Neural progenitor cell (in vitro differentiated cells): ENCODE measurements around the gene SFI1. TPM values are rescaled to one million over a fixed set of nuclear protein-coding genes. Genes with fewer than 3 reads are reported as not detected.

Experiments used
- DNase-seq: peaks from one replicate; pipeline ENCODE4 v3.0.0-alpha.2; 2016; ENCODE audit warnings: low spot score
- H2AFZ ChIP-seq: fragments of 200-600 bp; sonication (generic); replicated peaks from 2 replicates; pipeline ENCODE4 v1.6.1; 2016; ENCODE audit warnings: antibody characterized with exemption
- H3F3A ChIP-seq: fragments of 200-600 bp; sonication (generic); 2 replicates; pipeline ENCODE4 v1.6.1; 2016; ENCODE audit warnings: antibody characterized with exemption, low read depth
- H3K27ac ChIP-seq: fragments of 200-600 bp; sonication (generic); 2 replicates; pipeline ENCODE4 v1.5.1; 2016; ENCODE audit warnings: mild to moderate bottlenecking
- H3K27me3 ChIP-seq: fragments of 200-600 bp; sonication (generic); 2 replicates; pipeline ENCODE4 v1.6.1; 2016; ENCODE audit warnings: mild to moderate bottlenecking, moderate library complexity
- H3K36me3 ChIP-seq: fragments of 200-600 bp; sonication (generic); 2 replicates; pipeline ENCODE4 v1.5.1; 2016
- H3K4me1 ChIP-seq: fragments of 200-600 bp; sonication (generic); 2 replicates; pipeline ENCODE4 v1.6.1; 2016; ENCODE audit warnings: mixed run types
- H3K4me2 ChIP-seq: fragments of 200-600 bp; sonication (generic); 2 replicates; pipeline ENCODE4 v1.6.1; 2016
- H3K4me3 ChIP-seq: fragments of 200-600 bp; sonication (generic); 2 replicates; pipeline ENCODE4 v1.5.1; 2016
- H3K79me2 ChIP-seq: fragments of 200-600 bp; sonication (generic); 2 replicates; pipeline ENCODE4 v1.6.1; 2016; ENCODE audit warnings: low read depth
- H3K9ac ChIP-seq: fragments of 200-600 bp; sonication (generic); 2 replicates; pipeline ENCODE4 v1.6.1; 2016
- H3K9me3 ChIP-seq: fragments of 200-600 bp; sonication (generic); 2 replicates; pipeline ENCODE4 v1.5.1; 2016; ENCODE audit warnings: low read depth
- H4K20me1 ChIP-seq: fragments of 200-600 bp; sonication (generic); 2 replicates; pipeline ENCODE4 v1.6.1; 2016; ENCODE audit warnings: low read depth
- H3K27ac Mint-ChIP-seq: 3 replicates; pipeline ENCODE4 v1.8.0; 2021; ENCODE audit warnings: mixed read lengths
- H3K27me3 Mint-ChIP-seq: 2 replicates; pipeline ENCODE4 v1.8.0; 2022; ENCODE audit warnings: low read depth, mild to moderate bottlenecking, inconsistent platforms, moderate library complexity, mixed read lengths; ENCODE audit not compliant: insufficient read depth
- H3K36me3 Mint-ChIP-seq: 3 replicates; pipeline ENCODE4 v1.8.0; 2021; ENCODE audit warnings: mixed read lengths
- H3K4me1 Mint-ChIP-seq: 3 replicates; pipeline ENCODE4 v1.8.0; 2021; ENCODE audit warnings: mixed read lengths
- H3K4me3 Mint-ChIP-seq: 3 replicates; pipeline ENCODE4 v1.8.0; 2021; ENCODE audit warnings: mild to moderate bottlenecking, moderate library complexity, mixed read lengths
- H3K9me3 Mint-ChIP-seq: 3 replicates; pipeline ENCODE4 v1.8.0; 2020; ENCODE audit warnings: mixed read lengths
- CTCF ChIP-seq: fragments of 200-600 bp; sonication (generic); IDR thresholded peaks from 2 replicates; pipeline ENCODE4 v1.5.1; 2017; ENCODE audit warnings: antibody characterized with exemption, mild to moderate bottlenecking
- EZH2 ChIP-seq: fragments of 200-600 bp; sonication (generic); IDR thresholded peaks from 2 replicates; pipeline ENCODE4 v1.6.1; 2017; ENCODE audit warnings: antibody characterized with exemption, mild to moderate bottlenecking, moderate library complexity
- EZH2phosphoT487 ChIP-seq: fragments of 200-600 bp; sonication (generic); IDR thresholded peaks from 2 replicates; pipeline ENCODE4 v1.6.1; 2017; ENCODE audit warnings: antibody characterized with exemption
- total RNA-seq: library from RNA; depleted of rRNA; stranded (reverse); fragments of >200 nt; gene quantifications from 2 replicates; pipeline ENCODE4 v1.2.3, GENCODE V29; 2015; ENCODE audit warnings: low replicate concordance

Gene SFI1
- total RNA-seq, 1 donor from 2014 or later = 25.0 TPM

DNA sequence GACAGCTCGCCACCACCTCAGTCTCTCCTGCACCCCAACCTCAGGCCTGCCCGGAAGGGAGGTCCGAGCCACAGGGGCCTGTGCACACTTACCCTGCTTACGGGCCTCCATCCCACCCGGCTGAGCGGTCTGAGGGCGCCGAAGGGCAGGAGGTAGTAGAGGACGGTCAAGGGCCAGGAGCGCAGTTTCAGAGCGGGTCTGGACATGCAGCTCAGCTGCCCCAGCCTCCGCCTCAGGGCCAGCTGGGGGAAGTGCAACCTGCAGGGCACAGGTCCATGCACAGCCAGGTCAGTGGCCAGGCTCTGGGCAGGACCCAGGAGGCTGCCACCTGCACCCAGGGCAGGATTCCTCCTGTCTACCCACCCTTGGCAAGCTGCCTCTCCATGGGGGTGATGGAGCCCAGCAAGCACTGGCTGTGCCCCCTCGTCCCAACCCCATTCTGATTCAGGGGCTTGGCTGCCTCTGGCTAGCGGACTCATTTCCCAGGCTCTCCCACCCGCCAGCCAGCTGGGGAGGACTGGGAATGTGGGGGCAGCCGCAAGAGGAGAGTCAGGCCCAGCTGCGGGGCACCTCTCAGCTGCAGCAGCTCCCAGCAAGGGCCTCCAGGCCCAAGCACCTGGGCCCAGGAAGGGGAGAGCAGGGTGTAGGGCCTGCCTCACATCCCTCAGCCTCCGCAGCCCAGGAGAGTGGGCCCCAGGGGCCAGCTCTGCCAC lies 127.4 kb downstream of the SFI1 start:
- Histone ChIP-seq H3K36me3 (no peaks in the 10 kb centered on the region), H3K4me1 (peaks cover 31% of the 10 kb centered on the region), H3K27me3 (no peaks in the 10 kb centered on the region), H3K27ac (no peak overlapping the region), H2AFZ (no peak overlapping the region), H4K20me1 (peaks cover 55% of the 10 kb centered on the region), H3K9me3 (no peaks in the 10 kb centered on the region), H3F3A (peaks cover 25% of the 10 kb centered on the region), H3K4me3 (no peak overlapping the region), H3K79me2 (peaks cover 57% of the 10 kb centered on the region), H3K4me2 (peak overlapping the region; percentile 64), H3K9ac (no peak overlapping the region)
- H3K9me3 Mint-ChIP-seq = no peaks in the 10 kb centered on the region
- no peak overlapping the region for H3K27ac Mint-ChIP-seq
- peaks cover 6% of the 10 kb centered on the region for H3K36me3 Mint-ChIP-seq
- TF ChIP-seq EZH2 (no peak), CTCF (no peak), EZH2phosphoT487 (no peak)
- H3K4me1 Mint-ChIP-seq = peaks cover 32% of the 10 kb centered on the region
- DNase-seq = no peak
- no peak overlapping the region for H3K4me3 Mint-ChIP-seq
- peaks cover 13% of the 10 kb centered on the region for H3K27me3 Mint-ChIP-seq

- H3K9ac ChIP-seq = no peak overlapping the region
- peaks cover 12% of the 10 kb centered on the region for H3K27me3 Mint-ChIP-seq
- peak overlapping the region; percentile 64 for H3K4me2 ChIP-seq
- H3K4me3 Mint-ChIP-seq = no peak overlapping the region
- H3K4me1 ChIP-seq = peaks cover 31% of the 10 kb centered on the region
- TF ChIP-seq EZH2 (no peak), CTCF (no peak), EZH2phosphoT487 (no peak)
- peaks cover 70% of the 10 kb centered on the region for H3K79me2 ChIP-seq
- peaks cover 3% of the 10 kb centered on the region for H3K36me3 Mint-ChIP-seq
- peaks cover 29% of the 10 kb centered on the region for H3K4me1 Mint-ChIP-seq
- no peaks in the 10 kb centered on the region for H3K27me3 ChIP-seq
- H3K27ac ChIP-seq = peak overlapping the region; percentile 81
- peaks cover 28% of the 10 kb centered on the region for H3F3A ChIP-seq
- no peaks in the 10 kb centered on the region for H3K9me3 Mint-ChIP-seq
- peaks cover 70% of the 10 kb centered on the region for H4K20me1 ChIP-seq
- H3K36me3 ChIP-seq = no peaks in the 10 kb centered on the region
- no peak overlapping the region for H3K4me3 ChIP-seq
- H3K9me3 ChIP-seq = no peaks in the 10 kb centered on the region
- peak overlapping the region; percentile 87 for H3K27ac Mint-ChIP-seq
- no peak overlapping the region for H2AFZ ChIP-seq
- DNase-seq = no peak
Observed at GRCh38 chr22:31625257-31625640, 128.9 kb downstream of the SFI1 start.

- Histone ChIP-seq H3K27ac (peak overlapping the region; percentile 81), H4K20me1 (peaks cover 76% of the 10 kb centered on the region), H3F3A (peaks cover 28% of the 10 kb centered on the region), H3K4me2 (peak overlapping the region; percentile 64), H3K4me3 (no peak overlapping the region), H3K4me1 (peaks cover 31% of the 10 kb centered on the region), H3K79me2 (peaks cover 74% of the 10 kb centered on the region), H3K9me3 (no peaks in the 10 kb centered on the region), H3K9ac (no peak overlapping the region), H2AFZ (no peak overlapping the region), H3K27me3 (no peaks in the 10 kb centered on the region), H3K36me3 (no peaks in the 10 kb centered on the region)
- no peaks in the 10 kb centered on the region for H3K9me3 Mint-ChIP-seq
- peak overlapping the region; percentile 95 for H3K27ac Mint-ChIP-seq
- H3K4me1 Mint-ChIP-seq = peaks cover 29% of the 10 kb centered on the region
- DNase-seq = peak; percentile 89
- peak overlapping the region; percentile 69 for H3K4me3 Mint-ChIP-seq
- TF ChIP-seq EZH2phosphoT487 (no peak), EZH2 (no peak), CTCF (peak; percentile 16)
- peaks cover 8% of the 10 kb centered on the region for H3K27me3 Mint-ChIP-seq
- H3K36me3 Mint-ChIP-seq = peaks cover 3% of the 10 kb centered on the region
Observed at GRCh38 chr22:31625661-31626426, 129.5 kb downstream of the SFI1 start.
